Measurements from ENCODE around the gene CSTPP1.
"Not testable (repeated sequence)": the region's sequence is repeated elsewhere in the genome, so short reads cannot be mapped to it uniquely, and the experiment has no call there.

DNA sequence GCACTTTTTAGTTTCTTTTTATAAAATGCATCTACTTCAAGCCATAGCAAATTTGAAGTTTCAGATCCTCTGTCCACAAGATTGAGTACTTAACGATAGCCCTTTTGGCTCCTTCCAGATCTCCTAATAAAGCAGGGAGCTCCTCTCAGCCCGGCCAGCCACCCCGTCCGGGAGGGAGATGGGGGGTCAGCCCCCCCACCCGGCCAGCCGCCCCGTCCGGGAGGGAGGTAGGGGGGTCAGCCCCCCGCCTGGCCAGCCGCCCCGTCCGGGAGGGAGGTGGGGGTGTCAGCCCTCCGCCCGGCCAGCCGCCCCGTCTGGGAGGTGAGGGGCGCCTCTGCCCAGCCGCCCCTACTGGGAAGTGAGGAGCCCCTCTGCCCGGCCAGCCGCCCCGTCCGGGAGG, 160.3 kb downstream of the CSTPP1 start:
- TF ChIP-seq JUN (IDR thresholded peaks at IDR 0.05; ENCODE audit: borderline replicate concordance, insufficient read depth, insufficient read length, low read depth); POLR2A (IDR thresholded peaks at IDR 0.05; ENCODE audit: low read depth, low read length); POLR2AphosphoS5 (IDR thresholded peaks at IDR 0.05; ENCODE audit: insufficient read depth, low read depth, low read length); EZH2 (IDR thresholded peaks at IDR 0.05; ENCODE audit: borderline replicate concordance, low read depth, low read length, severe bottlenecking); FOS (IDR thresholded peaks at IDR 0.05; ENCODE audit: borderline replicate concordance, insufficient read depth, low read length); GATA2 (IDR thresholded peaks at IDR 0.05; ENCODE audit: insufficient read depth, insufficient read length, low read depth, low read length): not testable (repeated sequence)
- TF ChIP-seq, protein P1, sequence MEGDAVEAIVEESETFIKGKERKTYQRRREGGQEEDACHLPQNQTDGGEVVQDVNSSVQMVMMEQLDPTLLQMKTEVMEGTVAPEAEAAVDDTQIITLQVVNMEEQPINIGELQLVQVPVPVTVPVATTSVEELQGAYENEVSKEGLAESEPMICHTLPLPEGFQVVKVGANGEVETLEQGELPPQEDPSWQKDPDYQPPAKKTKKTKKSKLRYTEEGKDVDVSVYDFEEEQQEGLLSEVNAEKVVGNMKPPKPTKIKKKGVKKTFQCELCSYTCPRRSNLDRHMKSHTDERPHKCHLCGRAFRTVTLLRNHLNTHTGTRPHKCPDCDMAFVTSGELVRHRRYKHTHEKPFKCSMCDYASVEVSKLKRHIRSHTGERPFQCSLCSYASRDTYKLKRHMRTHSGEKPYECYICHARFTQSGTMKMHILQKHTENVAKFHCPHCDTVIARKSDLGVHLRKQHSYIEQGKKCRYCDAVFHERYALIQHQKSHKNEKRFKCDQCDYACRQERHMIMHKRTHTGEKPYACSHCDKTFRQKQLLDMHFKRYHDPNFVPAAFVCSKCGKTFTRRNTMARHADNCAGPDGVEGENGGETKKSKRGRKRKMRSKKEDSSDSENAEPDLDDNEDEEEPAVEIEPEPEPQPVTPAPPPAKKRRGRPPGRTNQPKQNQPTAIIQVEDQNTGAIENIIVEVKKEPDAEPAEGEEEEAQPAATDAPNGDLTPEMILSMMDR (IDR thresholded peaks at IDR 0.05; ENCODE audit: extremely low read depth in 1 of 2, insufficient read depth in 1 of 2, low read depth in 1 of 2, low read length in 2 of 2): not testable (repeated sequence)
- TF ChIP-seq, protein P2, sequence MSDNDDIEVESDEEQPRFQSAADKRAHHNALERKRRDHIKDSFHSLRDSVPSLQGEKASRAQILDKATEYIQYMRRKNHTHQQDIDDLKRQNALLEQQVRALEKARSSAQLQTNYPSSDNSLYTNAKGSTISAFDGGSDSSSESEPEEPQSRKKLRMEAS (IDR thresholded peaks at IDR 0.05; ENCODE audit: insufficient read depth, insufficient read length): not testable (repeated sequence)

Data from endothelial cell of umbilical vein (primary cell).